ENCODE results near the gene ZBTB24. TPM values are rescaled to one million over a fixed set of nuclear protein-coding genes. Genes with fewer than 3 reads are reported as not detected.
A peak's percentile ranks its signal among the peaks of the same experiment; 100 is the strongest.

ZBTB24 gene
- total RNA-seq, 1 donor from 2014 or later: 6.3 TPM

GRCh38 chr6:109428889-109429477 lies 54.0 kb downstream of the ZBTB24 start:
- no peak for TF ChIP-seq CTCF (IDR thresholded peaks at IDR 0.05; ENCODE audit: insufficient read depth, low read length, severe bottlenecking)
- Histone ChIP-seq H3K36me3 (ENCODE audit: control insufficient read depth, insufficient read depth, low read length) (no peaks in the 10 kb centered on the region), H3K27me3 (ENCODE audit: control insufficient read depth, insufficient read depth, low read length) (no peaks in the 10 kb centered on the region), H3K4me3 (ENCODE audit: low read depth, low read length) (no peak overlapping the region)
- DNase-seq (ENCODE audit: low read depth): no peak
- no peak for FAIRE-seq

- no peak for FAIRE-seq
- Histone ChIP-seq H3K36me3 (ENCODE audit: control insufficient read depth, insufficient read depth, low read length) (no peaks in the 10 kb centered on the region), H3K4me3 (ENCODE audit: low read depth, low read length) (no peak overlapping the region), H3K27me3 (ENCODE audit: control insufficient read depth, insufficient read depth, low read length) (no peaks in the 10 kb centered on the region)
- TF ChIP-seq CTCF (IDR thresholded peaks at IDR 0.05; ENCODE audit: insufficient read depth, low read length, severe bottlenecking): no peak
- DNase-seq (ENCODE audit: low read depth): peak; percentile 33
These were observed 58.1 kb downstream of the ZBTB24 start for GRCh38 chr6:109424946-109425345.

- FAIRE-seq: no peak
These were observed 61.8 kb downstream of the ZBTB24 start for GRCh38 chr6:109421184-109421583.

GRCh38 chr6:109420751-109421150 lies 62.3 kb downstream of the ZBTB24 start:
- Histone ChIP-seq H3K4me3 (ENCODE audit: low read depth, low read length) (no peak overlapping the region), H3K36me3 (ENCODE audit: control insufficient read depth, insufficient read depth, low read length) (no peaks in the 10 kb centered on the region), H3K27me3 (ENCODE audit: control insufficient read depth, insufficient read depth, low read length) (no peaks in the 10 kb centered on the region)
- DNase-seq (ENCODE audit: low read depth) (peak; percentile 75), FAIRE-seq (no peak)
- TF ChIP-seq CTCF (IDR thresholded peaks at IDR 0.05; ENCODE audit: insufficient read depth, low read length, severe bottlenecking): no peak

More at GRCh38 chr6:109421184-109421583, 61.8 kb downstream of the ZBTB24 start:
- no peak for DNase-seq (ENCODE audit: low read depth)
- Histone ChIP-seq H3K36me3 (ENCODE audit: control insufficient read depth, insufficient read depth, low read length) (no peaks in the 10 kb centered on the region), H3K4me3 (ENCODE audit: low read depth, low read length) (no peak overlapping the region), H3K27me3 (ENCODE audit: control insufficient read depth, insufficient read depth, low read length) (no peaks in the 10 kb centered on the region)
- no peak for TF ChIP-seq CTCF (IDR thresholded peaks at IDR 0.05; ENCODE audit: insufficient read depth, low read length, severe bottlenecking)

- TF ChIP-seq CTCF (IDR thresholded peaks at IDR 0.05; ENCODE audit: insufficient read depth, low read length, severe bottlenecking): no peak
- no peaks in the 10 kb centered on the region for H3K36me3 ChIP-seq (ENCODE audit: control insufficient read depth, insufficient read depth, low read length)
- no peaks in the 10 kb centered on the region for H3K27me3 ChIP-seq (ENCODE audit: control insufficient read depth, insufficient read depth, low read length)
- DNase-seq (ENCODE audit: low read depth) (no peak), FAIRE-seq (no peak)
- no peak overlapping the region for H3K4me3 ChIP-seq (ENCODE audit: low read depth, low read length)
These were observed 65.4 kb downstream of the ZBTB24 start for GRCh38 chr6:109417646-109418045.

Other genes with a start within 250 kb of the ZBTB24 start
- gene CD164, start 100.8 kb downstream of the ZBTB24 start, total RNA-seq: 113 and 115 TPM in 2 replicates
- 8.4 and 9.3 TPM in 2 replicates for gene PPIL6, start 42.6 kb downstream of the ZBTB24 start, total RNA-seq
- 18.9 and 19.7 TPM in 2 replicates for gene SMPD2, start 42.5 kb downstream of the ZBTB24 start, total RNA-seq
- gene MICAL1, start 27.4 kb downstream of the ZBTB24 start, total RNA-seq: 12.4 and 14.2 TPM in 2 replicates
- 3.2 and 4.2 TPM in 2 replicates for gene AK9, start 208.0 kb upstream of the ZBTB24 start, total RNA-seq
- 14.7 and 17.2 TPM in 2 replicates for gene FIG4, start 208.1 kb upstream of the ZBTB24 start, total RNA-seq

Measured in bronchial epithelial cell (primary cell).